Measurements from ENCODE around the gene SLC8A1.

DNA sequence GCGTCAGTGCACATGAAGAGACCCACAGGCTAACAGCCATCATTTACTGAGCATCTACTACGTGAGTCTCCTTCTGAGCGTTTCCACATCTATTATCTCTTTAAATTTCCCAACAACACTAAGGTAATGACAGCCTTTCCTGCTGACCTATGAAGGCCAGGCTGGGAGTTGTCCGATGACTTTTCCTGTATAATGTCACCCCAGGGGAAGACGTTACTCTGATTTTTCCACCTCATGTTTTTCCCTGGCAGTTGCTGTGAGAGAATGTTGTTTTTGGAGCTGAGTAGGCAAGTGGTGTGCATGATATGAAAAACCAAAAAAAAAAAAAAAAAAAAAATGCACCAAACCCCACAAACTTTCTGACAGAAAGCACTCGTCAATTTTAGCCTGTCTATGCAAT is 207.6 kb downstream of the SLC8A1 start:
- TF ChIP-seq, protein P1, sequence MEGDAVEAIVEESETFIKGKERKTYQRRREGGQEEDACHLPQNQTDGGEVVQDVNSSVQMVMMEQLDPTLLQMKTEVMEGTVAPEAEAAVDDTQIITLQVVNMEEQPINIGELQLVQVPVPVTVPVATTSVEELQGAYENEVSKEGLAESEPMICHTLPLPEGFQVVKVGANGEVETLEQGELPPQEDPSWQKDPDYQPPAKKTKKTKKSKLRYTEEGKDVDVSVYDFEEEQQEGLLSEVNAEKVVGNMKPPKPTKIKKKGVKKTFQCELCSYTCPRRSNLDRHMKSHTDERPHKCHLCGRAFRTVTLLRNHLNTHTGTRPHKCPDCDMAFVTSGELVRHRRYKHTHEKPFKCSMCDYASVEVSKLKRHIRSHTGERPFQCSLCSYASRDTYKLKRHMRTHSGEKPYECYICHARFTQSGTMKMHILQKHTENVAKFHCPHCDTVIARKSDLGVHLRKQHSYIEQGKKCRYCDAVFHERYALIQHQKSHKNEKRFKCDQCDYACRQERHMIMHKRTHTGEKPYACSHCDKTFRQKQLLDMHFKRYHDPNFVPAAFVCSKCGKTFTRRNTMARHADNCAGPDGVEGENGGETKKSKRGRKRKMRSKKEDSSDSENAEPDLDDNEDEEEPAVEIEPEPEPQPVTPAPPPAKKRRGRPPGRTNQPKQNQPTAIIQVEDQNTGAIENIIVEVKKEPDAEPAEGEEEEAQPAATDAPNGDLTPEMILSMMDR (IDR thresholded peaks at IDR 0.05), result no peak
- no peak for TF ChIP-seq POLR2A (IDR thresholded peaks at IDR 0.05)
- no peak for TF ChIP-seq POLR2AphosphoS5 (IDR thresholded peaks at IDR 0.05)

Measured in upper lobe of left lung (tissue), 4 donors.